HG02885 (cell line): ENCODE results near the gene TMEM168.
A peak's percentile ranks its signal among the peaks of the same experiment; 100 is the strongest.
"Not testable (repeated sequence)": the region's sequence is repeated elsewhere in the genome, so short reads cannot be mapped to it uniquely, and the experiment has no call there.

ENCODE experiments used
- ATAC-seq: cut with Tn5 transposase; IDR thresholded peaks from one replicate; pipeline ENCODE4 v1.9.1; 2021; ENCODE audit warnings: mild to moderate bottlenecking; ENCODE audit not compliant: unreplicated experiment, poor library complexity

Gene TMEM168, protein sequence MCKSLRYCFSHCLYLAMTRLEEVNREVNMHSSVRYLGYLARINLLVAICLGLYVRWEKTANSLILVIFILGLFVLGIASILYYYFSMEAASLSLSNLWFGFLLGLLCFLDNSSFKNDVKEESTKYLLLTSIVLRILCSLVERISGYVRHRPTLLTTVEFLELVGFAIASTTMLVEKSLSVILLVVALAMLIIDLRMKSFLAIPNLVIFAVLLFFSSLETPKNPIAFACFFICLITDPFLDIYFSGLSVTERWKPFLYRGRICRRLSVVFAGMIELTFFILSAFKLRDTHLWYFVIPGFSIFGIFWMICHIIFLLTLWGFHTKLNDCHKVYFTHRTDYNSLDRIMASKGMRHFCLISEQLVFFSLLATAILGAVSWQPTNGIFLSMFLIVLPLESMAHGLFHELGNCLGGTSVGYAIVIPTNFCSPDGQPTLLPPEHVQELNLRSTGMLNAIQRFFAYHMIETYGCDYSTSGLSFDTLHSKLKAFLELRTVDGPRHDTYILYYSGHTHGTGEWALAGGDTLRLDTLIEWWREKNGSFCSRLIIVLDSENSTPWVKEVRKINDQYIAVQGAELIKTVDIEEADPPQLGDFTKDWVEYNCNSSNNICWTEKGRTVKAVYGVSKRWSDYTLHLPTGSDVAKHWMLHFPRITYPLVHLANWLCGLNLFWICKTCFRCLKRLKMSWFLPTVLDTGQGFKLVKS

DNA sequence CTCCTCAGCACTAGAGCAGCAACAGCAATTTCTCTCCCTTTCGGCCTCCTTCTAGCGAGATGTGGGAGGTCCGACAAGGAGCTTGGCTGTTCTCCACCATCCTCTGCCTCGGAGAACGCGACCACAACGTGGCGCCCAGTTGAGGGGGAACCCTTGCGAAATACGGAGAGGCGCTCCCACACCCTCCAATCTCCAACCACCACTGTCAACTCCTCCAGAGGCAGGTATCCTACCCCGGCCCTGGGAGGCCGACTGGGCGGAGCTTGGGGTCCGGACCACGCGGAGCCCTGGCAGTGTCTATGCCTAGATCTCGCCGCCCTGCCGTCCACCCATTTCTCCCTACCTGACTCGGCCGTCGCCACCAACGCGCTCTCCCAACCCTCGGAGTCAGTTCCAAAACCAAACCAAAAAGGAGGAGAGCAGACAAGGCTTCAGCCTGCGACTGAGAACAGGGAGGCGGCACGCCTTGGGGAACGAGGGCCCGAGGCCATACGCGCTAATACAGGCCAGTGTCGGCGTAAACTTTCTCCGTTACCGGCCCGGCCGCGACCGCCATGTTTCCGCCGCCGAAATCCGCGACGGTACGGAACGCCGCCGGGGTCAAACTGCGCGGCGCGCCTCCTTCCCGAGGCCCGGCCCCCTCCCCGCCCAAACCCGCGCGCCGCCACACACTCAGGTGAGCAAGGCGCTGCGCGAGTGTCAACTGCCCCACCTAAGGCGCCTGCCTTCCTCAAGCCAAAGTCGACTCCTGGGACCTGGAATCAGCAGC, at the start of gene TMEM168:
TMEM168 (minus strand) TSS at position 577 of the 769 bp plus-strand sequence. CDS start 5,568 bp downstream, outside the sequence.
- ATAC-seq: peak; percentile 83

- not testable (repeated sequence) for ATAC-seq
Measured at GRCh38 chr7:112835928-112836327, 45.7 kb upstream of the TMEM168 start.

GRCh38 chr7:112833082-112833481, 42.9 kb upstream of the TMEM168 start:
- ATAC-seq: peak; percentile 74

DNA sequence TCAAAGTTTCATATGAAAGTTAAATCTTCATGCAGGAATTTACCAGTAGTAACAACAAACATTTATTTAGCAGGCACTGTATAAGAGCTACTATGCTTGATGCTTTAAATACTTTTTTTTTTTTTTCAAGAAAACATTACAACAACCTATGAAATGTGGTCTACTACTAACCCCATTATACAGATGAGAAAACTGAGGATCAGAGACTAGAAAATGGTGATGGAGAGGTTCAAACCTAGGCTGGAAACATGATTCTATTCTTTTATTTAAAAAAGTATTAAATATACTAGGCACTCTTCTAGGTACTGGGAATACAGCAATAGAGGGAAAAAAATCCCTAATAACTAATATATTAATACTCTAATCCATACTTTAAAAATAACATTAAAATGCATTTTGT, 40.6 kb upstream of the TMEM168 start:
- ATAC-seq: no peak

GRCh38 chr7:112828696-112829095, 38.5 kb upstream of the TMEM168 start:
- ATAC-seq: no peak

- peak; percentile 62 for ATAC-seq
Measured at GRCh38 chr7:112821345-112821744, 31.2 kb upstream of the TMEM168 start.

DNA sequence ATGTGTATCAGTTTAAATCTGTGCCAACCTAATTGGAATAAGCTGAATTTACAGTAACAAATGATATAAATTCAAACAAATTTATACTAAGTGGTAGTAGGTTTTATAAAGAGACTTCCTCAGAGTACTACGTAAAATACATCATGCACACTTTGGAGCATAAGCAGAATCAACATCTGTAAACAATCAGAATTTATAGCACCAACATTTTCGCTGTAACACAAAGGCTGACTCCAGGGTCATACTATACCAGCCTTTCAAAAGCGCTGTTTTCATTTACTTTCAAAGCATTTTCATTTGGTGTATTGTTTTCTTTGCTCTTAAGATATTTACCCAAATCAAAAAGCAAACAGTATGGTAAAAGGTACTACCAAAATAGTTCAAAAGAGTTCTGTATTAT, 29.3 kb upstream of the TMEM168 start:
- no peak for ATAC-seq

GRCh38 chr7:112806156-112806555, 16.0 kb upstream of the TMEM168 start:
- no peak for ATAC-seq

DNA sequence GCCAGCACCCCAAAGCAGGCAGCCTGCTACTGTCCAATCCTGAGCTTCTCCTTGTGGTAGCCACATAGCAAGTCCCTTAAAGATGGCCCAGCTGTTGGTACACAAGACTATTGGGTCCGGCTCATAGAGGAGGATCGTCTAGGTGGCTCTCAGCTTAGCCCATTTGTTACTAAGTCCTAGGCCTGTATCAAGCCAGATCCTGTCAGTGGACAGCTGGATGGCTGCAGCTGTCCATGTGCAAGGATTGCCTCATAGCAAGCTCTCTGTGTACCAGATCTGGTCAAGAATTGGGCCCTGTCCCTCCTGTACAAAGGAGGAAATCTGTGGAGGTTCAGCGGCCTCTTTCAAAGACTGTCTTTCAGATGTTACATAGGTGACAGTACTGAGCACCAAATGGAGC, 12.2 kb upstream of the TMEM168 start:
- ATAC-seq: no peak

DNA sequence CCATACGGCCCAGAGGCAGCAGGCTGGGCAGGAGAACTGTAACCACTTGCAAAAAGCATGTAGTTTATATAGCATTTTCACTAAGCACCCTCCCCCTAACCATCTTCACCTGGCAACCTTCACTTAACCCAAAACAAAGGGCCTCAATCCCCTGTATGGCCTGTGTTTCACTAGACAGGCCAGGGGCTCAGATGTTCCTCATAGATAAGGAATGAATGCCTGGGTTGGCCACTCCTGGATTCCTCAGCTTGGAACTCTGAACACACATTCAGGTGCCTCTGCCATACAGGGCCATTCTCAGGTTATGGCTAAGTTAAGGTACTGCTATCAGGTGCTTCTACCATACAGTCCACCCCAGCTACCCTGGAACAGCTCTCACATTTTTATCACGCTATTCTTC, 10.3 kb upstream of the TMEM168 start:
- ATAC-seq: no peak

GRCh38 chr7:112799448-112800120, 9.4 kb upstream of the TMEM168 start:
- no peak for ATAC-seq

DNA sequence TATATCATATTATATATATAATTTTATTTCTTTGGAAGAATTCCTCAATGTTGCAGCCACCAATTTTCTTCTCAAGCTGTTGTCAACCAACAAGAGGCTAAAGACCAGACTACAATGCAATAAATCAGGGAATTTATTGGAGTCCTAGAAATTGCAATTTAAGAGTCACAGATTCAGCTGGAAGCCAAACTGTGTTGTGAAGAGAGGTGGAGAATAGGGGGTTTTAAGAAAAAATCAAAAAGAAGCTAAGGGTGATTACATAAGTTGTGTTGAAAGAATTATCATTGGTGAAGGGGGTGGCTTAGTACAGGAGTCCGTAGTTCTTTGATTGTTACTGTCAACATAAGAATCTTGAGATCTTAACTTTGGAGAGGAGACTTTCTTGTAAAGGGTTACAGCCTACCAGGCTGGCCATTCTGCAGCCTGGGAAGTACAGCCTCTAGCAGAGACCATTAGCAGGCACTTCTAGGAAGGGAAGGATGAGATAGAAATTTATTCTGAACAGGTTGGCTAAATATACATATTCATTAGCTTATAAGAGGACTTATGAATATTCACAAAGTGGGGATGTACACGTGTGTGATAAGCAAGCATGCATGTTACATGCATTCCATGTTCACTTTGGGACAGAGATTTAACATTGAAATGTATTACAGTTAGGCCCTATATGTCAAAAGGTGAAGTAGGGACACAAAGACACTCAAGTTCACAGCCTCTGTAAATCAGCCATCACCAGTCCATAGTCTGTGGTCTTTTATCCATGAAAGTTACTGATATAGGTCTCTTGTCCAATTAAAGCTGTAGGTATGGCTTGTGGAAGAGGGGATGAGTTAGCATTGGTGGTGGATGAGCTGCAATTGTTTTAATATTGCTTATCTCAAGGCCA, 8.3 kb upstream of the TMEM168 start:
- ATAC-seq: no peak

- ATAC-seq: not testable (repeated sequence)
Measured at GRCh38 chr7:112796552-112796951, 6.4 kb upstream of the TMEM168 start.

- ATAC-seq: no peak
Measured at GRCh38 chr7:112792441-112792840, 2.2 kb upstream of the TMEM168 start.

DNA sequence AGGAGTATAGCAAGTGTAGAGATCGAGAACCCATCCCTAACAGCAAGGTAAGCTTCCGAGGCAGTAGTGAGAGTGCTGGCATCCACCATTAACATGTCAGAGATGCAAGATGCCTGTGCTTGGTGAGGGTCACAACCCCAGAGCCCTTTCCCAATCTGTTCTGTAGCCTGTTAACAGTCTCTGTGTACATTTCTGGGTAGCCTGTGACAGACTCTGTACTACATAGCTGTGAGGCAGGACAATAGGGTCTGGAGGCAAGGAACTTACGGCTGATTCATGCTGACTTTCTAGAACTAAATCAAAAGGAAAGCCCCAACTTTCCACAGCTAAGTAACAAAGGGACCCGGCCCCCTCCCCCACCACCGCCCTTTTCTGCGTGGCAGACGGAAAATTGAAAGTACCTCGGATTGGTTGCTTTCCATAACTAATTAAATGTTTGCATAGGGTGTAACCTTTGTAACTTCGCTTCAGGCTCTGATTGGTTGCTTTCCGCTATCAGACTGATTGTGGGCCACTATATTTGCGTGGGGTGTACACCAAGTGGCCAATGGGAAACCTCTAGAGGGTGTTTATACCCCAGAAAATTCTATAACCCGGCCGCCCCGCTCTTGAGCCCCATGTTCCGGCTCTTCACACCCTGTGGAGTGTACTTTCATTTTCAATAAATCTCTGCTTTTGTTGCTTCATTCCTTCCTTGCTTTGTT, 1.4 kb upstream of the TMEM168 start:
- no peak for ATAC-seq

DNA sequence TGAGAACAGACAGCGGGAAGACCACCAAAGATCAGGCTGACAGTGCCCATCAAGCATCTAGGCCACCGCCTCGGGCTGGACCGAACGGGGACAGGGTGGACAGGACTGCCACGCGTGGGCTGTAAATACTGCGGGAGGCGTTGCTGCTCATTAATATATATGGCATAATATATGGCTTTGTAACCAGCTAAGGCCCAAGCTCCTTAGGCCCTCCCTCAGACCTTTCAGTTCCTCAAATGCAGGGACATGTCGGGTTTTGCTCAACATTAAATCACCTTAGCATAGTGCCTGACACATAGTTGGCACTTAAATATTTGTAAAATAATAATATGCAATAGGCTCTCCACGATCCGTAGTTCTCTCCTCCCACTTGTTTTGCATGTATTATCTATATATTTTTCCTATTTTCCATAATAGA, 402 bp upstream of the TMEM168 start:
- peak; percentile 65 for ATAC-seq

GRCh38 chr7:112789453-112789816, 758 bp downstream of the TMEM168 start:
- ATAC-seq: no peak

DNA sequence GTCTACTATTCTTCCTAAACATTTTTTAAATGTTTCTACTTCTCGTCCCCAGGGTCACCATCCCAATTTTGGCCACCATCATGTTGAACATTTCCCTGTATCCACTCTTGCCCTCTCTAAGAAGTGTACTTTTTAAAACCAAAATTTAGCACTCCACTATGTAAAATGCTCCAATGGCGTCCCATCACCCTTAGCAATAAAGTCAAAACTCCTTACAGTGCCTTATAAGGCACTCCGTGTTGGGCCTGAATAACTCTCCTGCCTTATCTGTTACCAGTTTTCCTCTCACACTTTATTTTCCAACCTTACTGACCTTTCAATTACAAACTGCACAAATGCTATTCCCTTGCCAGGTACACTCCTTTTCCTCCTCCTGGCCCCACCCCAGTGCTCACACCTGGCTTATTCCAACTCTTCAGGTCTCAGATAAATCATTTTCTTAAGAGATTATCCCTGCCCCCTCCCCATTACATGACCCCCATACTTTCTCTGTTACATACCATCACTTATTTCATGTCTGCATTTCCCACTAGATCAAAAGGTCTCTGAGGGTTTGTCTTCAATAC, 1.3 kb downstream of the TMEM168 start:
- no peak for ATAC-seq

DNA sequence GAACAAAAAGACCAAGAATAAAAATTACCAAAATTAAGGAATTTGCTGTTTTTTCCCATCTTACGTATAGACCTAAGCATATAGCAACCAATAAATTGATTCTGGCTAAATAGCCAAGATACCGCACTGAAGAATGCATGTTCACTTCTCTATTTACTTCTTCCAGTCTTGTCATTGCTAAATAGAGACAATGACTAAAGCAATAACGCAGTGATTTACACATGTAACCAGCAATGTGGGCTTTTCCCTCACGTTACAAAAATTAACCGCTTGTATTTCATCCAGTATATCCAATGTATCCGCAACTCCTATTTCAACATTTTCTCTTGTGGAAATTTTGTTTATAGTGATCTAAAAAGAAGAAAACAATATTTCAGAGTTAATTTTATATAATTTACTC, 5.6 kb downstream of the TMEM168 start:
- ATAC-seq: no peak
